NCI-H1436 treated with DMSO at 0.1 percent for 48 hours (cell line): ENCODE measurements around the gene BEND6.
"Not testable (repeated sequence)": the region's sequence is repeated elsewhere in the genome, so short reads cannot be mapped to it uniquely, and the experiment has no call there.

Experiments used
- DNase-seq: peaks from one replicate; lab custom pipeline; 2025; lab: John Stamatoyannopoulos, UW

BEND6 gene

DNA sequence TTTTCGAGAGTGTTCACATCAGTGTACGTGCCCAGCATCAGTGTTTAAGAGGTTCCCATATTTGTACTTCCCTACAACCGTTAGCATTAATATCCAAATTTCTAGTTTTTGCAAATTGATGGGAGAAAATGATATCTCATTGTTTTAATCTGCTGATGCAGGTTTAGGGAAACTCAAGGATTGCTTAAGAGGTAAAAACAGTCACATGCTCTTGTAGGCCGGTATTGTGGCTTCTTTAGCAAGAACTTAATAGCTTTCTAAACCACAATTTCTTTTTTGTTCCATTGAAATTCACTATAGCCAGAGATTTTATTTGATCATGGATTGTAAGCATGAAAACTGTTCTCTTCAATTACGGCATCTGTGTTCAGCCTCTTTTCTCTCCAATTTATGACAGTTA, 29.5 kb downstream of the BEND6 start:
- no peak for DNase-seq

DNA sequence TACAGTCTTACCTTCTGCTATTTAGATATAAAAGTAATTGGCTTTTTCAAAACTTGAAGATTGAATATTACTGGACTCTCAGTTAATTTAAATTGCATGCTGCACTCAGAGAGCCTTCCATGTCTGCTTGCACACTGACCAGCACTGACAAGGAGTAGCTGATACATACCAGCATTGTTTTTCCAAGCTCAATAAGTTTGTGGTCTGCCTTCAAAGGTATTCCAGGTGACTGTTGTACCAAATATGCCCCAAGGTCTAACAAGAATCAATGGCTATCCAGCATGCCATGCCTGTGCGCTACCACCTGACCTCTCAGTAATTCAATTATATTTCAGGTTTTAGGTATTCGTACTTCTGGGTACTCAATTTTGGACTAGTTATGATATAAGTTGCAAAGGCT, 30.0 kb downstream of the BEND6 start:
- no peak for DNase-seq

DNA sequence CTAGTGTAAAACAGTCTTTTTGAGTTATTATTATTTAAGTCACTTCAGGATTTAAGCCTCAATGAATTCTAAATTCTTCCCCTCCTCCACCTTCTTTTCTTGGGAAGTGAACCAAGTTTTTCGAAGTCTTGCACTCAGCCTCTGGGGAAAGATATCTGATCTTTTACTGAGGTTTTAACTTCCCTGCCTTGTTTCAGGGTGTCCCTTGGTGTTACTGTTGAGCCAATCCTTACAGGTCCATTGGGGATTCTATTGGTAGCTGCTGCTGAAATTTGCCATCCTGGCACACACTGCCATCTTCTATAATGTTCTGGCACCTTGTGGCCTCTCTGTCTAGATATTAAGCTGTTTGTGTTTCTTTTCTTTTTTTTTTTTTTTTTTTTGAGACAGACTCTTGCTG, 31.7 kb downstream of the BEND6 start:
- DNase-seq = no peak

DNA sequence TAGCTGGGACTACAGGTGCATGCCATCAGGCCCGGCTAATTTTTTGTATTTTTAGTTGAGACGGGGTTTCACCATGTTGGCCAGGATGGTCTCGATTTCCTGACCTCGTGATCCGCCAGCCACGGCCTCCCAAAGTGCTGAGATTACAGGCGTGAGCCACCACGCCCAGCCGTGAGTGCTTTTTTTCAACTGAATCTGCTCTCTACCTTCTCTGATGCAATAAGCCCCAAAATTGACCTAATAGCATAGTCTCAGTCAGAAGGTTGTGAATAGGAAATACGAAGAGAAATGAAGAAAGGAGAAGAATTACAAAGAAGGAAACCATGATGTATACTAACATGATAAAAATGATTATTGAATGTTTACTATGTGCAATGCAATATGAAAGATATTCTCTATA, 33.2 kb downstream of the BEND6 start:
- no peak for DNase-seq

DNA sequence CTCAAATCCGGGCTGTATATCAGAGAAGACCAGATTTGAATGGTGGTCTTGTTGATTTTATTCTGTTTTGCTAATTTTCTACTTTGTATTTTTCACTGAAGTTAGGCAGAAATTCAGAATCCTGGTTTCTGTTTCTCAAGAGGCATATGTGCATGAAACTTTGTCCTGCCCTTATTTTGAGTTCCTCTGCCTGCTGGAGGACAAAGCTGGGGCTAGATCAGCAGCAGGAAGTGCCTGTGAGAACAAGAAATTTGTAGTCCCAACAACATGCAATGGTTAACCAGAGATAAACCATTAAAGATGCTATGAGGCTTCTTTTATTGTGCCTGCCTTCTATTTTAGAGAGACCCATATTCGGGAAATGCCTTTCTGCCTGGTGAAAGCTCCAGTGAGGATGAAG, 37.1 kb downstream of the BEND6 start:
- no peak for DNase-seq

DNA sequence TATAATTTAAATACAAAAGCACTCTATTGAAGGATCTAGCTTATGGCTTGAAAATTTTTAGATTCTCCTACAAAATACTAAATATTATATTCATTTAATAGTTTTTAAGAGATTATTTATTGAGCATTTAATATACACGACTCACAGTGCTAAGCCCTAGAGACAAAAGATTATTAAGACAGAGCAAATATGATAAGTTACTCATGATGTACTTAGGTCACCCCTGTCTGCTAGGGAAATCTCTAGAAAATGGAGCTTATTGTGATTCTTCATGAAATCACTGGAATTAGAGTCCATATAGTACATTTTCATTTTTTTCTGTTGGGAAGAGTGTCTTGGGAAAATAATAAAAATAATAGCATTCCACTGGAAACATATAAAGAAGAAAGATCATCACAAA, 37.8 kb downstream of the BEND6 start:
- no peak for DNase-seq

DNA sequence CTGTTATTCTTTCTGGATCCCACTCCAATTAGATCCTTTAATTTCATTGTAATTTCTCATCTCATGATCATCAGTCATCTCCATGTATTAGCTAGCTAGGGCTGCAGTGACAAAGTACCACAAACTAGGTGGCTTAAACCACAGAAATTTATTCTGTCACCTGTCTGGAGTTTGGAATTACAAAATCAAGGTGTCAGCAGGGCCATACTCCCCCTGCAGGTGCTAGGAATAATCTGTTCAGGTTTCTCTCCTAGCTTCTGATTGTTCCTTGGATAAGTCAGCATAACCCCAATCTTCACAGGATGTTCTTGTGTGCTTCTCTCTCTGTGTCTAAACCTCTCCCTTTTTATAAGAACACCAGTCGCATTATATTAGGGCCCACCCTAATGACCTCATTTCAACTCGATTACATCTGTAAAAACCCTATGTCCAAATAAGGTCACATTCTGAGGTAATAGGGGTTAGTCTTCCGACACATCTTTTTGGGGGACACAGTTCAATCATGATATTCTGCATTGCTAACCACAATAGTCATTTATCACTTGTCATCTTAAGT, 40.5 kb downstream of the BEND6 start:
- no peak for DNase-seq

DNA sequence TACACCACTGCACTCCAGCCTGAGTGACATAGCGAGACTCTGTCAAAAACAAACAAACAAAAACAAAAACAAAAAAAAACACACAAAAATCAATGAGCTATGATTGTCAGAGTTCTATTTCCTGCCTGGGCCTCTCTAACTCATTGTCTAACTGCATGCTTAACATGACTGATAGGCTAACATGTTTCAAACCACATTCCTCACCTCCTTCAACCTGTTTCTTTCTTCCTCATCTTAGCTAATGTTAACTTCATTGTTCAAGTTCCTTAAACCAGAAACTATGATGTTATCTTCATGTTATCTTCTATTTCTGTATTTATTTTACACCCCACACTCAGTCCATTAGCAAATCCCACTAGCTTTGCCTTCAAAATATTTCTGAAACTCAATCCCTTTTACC, 41.5 kb downstream of the BEND6 start:
- no peak for DNase-seq

DNA sequence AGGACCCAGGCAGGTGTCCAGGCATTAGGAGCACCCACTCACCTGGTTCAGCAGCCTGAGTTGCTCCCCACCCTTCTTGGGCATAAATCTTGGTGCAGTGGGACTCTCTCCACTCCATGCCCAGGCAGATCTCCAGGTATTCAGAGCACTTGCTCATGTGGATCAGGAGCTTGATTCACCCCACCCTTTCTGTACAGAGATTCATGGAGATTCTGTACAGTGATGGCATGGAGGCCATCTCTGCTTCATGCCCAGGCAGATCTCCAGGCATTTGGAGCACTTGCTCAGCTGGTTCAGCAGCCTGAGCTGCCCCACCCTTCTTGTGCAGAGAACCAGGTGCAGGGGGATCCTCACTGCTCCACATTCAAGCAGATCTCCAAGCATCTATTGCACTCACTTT, 44.1 kb downstream of the BEND6 start:
- no peak for DNase-seq

DNA sequence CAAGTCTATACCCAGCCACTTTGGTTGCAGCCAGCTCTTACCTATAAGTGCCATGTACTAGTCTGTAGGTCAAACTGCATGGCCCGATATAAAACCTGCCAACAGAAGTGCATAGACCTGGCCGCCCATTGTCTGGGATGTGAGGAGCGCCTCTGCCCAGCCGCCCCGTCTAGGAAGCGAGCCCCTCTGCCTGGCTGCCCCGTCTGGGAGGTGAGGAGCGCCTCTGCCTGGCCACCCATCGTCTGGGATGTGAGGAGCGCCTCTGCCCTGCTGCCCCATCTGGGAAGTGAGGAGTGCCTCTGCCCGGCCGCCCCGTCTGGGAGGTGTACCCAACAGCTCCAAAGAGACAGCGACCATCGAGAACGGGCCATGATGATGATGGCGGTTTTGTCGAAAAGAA, 44.8 kb downstream of the BEND6 start:
- not testable (repeated sequence) for DNase-seq

DNA sequence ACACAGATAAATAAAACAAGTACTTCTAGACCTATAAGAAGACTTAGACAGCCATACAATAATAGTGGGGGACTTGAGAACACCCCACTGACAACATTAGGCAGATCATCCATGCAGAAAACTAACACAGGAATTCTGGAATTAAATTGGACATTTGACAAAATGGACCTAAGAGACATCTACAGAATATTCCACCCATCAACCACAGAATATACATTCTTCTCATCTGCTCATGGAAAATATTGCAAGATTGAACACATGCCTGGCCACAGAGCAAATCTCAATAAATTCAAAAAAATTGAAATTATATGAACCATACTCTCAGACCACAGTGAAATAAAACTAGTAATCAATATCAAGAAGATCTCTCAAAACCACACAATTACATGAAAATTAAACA, 47.3 kb downstream of the BEND6 start:
- DNase-seq = no peak

DNA sequence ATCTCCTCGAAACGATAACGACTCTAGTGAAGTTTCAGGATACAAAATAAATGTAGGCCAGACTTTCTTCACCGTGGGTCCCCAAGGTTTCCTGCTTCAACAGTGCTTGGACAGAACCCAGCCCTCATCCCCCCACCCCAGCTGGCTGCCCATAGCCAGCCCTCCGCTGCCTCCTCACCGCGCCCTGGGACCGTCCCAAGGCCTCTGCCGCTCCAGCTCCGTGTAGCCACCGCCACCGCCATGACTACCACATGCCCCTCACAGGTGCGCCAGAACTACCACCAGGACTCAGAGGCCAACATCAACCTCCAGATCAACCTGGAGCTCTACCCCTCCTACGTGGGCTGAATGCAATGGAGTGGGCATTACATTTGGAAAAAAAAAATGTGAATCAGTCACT, 49.4 kb downstream of the BEND6 start:
- DNase-seq = no peak

DNA sequence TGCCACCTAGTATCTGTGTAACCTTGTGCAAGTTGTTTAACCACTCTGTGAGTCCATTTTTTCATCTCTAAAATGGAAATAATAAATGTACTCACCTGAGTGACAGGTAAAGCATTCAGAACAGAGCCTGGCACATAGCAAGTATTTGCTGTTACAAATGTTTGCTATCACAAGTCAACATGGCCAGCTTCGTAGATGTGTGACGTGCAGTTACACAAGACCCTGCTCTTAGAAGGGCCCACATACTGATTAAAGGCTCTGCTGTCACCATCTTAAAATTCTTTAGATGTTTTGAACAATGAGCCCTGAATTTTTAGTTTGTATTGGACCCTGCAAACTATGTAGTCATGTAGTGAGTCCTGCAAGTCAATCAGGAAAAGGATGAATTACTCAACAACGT, 51.2 kb downstream of the BEND6 start:
- no peak for DNase-seq

DNA sequence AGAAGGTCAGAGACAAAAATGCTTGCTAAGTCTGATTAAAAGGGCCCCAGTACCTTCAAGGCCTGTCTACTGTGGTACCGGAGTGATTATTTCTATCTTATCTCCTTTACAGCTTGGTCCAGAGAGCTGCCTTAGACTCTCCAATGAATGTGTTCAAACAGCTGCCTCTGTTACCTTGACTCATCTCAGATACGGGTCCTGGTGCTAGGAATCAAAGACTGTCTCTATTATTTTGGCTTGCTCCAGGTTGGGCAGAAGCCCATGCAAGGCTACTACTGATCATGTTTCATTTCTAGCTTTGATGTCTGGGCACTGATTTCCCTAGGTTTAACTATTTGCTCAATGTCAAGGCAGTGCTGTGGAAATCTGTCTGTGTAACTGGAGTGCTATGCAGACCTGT, 53.2 kb downstream of the BEND6 start:
- not testable (repeated sequence) for DNase-seq

DNA sequence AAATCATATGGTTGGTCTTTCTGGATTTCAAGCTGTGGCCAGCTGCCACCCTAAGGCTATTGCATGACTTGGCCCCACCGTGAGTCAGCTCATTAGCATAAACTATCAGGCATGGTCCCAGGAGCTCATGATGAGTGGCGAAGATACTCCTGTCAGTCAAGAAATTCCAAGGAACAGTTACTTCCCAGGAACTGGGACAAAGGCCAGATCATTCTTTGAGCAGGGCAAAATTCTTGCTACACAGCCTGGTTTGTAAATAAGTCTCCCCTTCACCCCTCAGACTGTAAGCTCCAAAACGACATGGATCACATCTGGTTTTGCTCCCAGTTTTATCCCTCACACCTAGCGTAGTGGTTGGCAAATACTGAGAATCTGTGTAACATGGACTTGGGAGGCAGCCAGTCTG, 58.6 kb downstream of the BEND6 start:
- no peak for DNase-seq

DNA sequence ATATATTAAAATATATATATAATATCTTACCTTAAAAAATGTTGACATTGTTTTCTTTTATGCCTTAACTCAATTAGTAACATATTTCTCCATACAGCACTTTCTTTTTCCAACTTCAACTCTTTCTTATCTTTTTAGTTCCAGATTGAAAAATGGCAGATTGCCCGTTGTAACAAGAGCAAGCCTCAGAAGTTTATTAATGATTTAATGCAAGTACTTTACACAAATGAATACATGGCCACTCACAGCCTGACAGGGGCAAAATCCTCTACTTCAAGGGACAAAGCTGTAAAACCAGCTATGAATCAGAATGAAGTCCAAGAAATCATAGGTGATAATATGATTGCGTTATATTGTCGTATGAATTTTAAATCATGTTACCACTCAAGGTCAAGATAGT, 62.2 kb downstream of the BEND6 start:
- DNase-seq = no peak

DNA sequence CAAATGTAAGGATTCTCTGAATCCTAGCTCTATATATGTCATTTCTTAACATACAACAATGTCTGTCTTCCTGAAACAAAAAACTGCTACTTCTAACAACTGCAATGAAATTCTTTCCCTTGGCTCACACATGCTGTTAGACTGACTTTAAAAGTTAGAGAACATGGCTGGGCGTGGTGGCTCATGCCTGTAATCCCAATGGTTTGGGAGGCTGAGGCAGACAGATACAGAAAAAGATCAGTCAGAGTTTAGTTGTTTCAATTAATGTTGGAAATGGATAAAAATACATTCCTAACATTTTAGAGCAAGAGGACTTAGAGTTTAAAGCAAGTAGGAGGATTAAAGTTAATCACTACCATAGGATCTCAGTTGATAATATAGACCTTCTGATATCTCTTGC, 62.9 kb downstream of the BEND6 start:
- no peak for DNase-seq

DNA sequence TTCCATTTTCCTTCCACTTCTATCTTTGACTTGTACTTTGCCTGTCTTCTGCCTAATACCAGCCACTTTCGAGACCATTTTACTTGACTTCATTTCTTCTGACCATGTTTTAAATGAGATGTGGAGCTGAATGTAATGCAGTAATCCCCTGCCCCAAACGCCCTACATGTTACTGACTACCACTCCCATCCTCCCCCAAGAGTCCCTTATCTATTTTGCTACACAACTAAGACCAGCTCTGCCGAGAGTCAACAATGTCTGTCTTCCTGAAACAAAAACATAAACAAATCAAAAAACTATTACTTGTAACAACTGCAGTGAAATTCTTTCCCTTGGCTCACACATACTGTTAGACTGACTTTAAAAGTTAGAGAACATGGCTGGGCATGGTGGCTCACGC, 64.5 kb downstream of the BEND6 start:
- no peak for DNase-seq

DNA sequence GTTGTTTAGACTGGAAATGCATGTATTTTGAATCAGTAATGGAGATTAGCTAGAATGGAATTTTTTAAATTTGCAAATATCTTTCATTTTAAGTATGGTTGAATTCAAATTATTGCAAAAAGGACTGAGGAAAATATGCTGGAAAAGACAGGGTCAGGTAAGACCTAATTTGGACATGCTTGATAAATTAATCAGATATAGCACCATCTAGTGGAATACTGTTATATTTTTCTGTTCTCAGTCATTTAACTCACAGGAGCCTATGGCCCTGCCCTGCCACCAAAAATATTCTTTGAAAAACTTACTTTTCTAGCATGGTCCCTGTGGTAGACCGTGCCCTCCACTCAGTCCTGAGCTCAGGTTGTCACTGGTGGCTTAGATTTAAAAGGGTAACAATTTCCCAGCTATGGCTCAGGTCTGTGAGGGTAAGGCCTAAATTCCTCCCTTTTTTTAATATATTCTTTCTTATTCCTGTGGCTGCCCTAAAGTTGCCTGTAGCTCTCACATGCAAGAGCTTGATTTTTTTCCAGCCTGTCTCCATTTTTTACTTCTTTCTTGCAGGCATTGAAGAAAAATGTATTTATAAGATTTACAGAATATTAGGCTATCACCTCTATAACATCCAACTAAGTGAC, 66.3 kb downstream of the BEND6 start:
- peak; percentile 14 for DNase-seq

DNA sequence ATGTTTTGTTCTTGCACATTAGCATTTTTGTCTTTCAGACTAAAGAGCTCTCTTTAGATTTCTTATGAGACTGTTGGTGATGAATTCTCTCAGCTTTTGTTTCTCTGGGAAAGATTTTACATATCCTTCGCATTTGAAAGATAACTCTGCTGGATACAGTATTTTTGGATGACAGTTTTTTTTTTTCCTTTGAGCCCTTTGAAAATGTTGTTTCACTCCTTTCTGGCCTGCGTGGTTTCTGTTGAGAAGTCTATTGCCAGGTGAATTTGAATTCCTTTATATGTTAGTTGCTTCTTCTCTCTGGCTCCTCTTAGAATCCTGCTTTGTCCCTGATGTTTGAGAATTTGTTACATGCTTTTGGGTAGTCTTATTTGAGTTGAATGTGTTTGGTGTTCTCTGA, 69.4 kb downstream of the BEND6 start:
- no peak for DNase-seq

DNA sequence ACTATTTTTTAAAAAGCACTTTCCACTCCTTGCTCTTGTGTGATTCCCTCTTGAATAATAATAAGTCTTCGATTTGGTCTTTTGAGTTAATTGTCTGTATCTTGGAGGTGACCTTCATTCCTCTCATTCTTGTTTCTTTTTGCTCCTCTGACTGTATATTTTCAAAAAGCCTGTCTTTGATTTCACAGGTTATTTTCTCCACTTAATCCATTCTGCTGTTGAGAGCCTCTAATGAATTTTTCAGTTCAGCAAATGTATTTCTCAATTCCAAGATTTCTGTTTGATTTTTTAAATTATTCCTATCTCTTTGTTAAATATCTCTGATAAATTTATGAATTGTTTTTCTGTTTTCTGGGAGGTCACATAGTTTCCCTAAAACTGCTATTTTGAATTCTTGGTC, 69.9 kb downstream of the BEND6 start:
- no peak for DNase-seq

DNA sequence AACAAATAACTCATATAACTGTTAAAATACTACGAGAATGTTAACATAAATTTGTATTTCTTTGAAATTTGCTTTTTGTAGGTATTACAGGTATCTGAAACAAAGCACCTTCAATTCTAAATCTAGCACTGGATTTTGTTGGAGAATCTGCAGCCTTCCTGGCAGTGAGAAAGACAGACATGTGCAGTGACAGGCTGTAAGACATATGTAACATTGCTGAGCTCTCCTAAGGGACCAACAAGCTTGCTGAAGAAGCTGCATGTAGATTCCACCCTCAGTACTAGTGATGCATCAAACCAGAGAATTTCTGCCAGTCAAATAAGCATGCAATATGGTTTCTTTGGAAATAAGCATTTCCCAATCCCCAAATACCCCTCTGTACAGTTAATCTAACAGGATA, 71.1 kb downstream of the BEND6 start:
- DNase-seq = no peak

DNA sequence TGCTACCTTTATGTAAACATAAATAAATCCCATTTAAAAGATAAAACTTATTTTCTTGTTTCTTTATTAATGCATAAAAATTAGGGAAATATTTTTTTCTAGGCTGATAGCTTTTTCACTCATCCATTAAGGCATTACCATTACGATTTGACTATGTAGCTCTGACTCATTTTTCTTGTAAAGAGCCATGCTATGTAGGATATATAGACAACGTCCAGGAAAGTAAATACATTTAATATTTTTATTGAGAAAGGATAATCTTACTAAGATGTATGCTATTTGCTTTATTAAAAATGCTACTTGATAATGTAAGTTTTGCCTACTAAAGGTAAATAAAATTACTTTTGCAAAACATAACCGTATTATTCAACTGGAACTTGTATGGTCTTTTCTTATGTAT, 72.4 kb downstream of the BEND6 start:
- DNase-seq = no peak

DNA sequence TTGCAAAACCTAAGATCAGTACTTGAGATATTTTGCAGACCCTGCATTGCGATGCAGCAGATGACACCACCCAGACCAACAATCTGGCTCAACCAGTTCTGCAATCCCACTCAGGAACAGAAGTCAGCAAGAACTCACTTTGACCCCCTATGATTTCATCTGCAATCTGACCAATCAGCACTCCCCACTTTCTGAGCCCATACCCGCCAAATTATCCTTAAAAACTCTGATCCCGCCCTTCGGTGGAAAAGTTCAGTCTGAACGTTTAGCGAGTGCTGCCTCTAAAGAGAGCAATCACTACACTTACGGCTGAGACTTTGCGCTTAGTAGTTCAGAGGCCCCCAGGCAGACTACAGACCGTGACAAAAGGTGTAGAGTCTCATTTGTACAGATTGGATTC, 74.3 kb downstream of the BEND6 start:
- no peak for DNase-seq

DNA sequence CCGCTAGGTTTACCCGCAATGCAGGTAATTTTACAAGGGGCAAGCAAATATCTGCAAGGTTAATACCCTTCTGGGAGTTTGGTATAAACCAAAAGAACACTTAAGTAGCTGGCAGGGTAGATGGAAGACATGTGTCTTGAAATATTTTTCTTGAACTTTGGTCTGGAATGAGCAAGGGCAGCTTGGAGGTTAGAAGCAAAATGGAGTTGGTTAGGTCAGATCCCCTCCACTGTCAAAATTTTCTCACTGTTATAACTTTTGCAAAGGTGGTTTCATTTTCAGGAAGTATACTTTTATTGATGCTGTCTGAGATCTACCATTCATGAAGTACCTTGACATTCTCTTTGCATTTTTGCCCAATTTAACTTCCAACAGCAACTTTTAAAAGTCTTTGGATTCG, 78.3 kb downstream of the BEND6 start:
- DNase-seq = no peak
